ENCODE measurements around the gene ZNF518A. TPM values are rescaled to one million over a fixed set of nuclear protein-coding genes. Genes with fewer than 3 reads are reported as not detected.
A peak's percentile ranks its signal among the peaks of the same experiment; 100 is the strongest.

The ZNF518A gene
- total and polyA plus RNA-seq, 9 of the 15 experiments (the other 6 are each of a cell fraction or from before 2014, with no cell fraction given) = 6.3 to 30.0 (median 17.4) TPM

GRCh38 chr10:96089670-96090462 lies 40.2 kb upstream of the ZNF518A start (continued):
- TF ChIP-seq ZBTB11 (CRISPR knock-in tag; IDR thresholded peaks at IDR 0.05) (peak; percentile 81 to 98 (median 85); a peak in 5 of 6 replicates), C11orf30 (IDR thresholded peaks at IDR 0.05; ENCODE audit: low read depth) (peak; percentile 85), ASH1L (IDR thresholded peaks at IDR 0.05; ENCODE audit: borderline replicate concordance, low read depth, partially characterized antibody) (peak; percentile 63), POLR2G (IDR thresholded peaks at IDR 0.05; ENCODE audit: low read depth, low read length) (peak; percentile 86), ATF1 (CRISPR knock-in tag; IDR thresholded peaks at IDR 0.05) (no peak; the same call in 1 of the 2 replicates), ATF1 (tag; IDR thresholded peaks at IDR 0.05) (peak; percentile 97), MYBL2 (IDR thresholded peaks at IDR 0.05; ENCODE audit: low read depth) (peak; percentile 20; the same call in 1 of the 2 replicates), MYBL2 (CRISPR knock-in tag; IDR thresholded peaks at IDR 0.05; ENCODE audit: borderline replicate concordance) (no peak), SRF (CRISPR knock-in tag; IDR thresholded peaks at IDR 0.05) (no peak; a peak in 1 of 4 replicates), ATF6 (CRISPR knock-in tag; IDR thresholded peaks at IDR 0.05) (peak; percentile 78; the same call in 1 of the 2 replicates), UBTF (IDR thresholded peaks at IDR 0.05; ENCODE audit: borderline replicate concordance in 1 of 2, low read depth in 2 of 2, low read length in 2 of 2) (0 out of 4 replicates have a peak, but pooled peaks of 1 of the 2 experiments have one; percentile 78), GATAD2B (IDR thresholded peaks at IDR 0.05; ENCODE audit: borderline replicate concordance) (peak; percentile 54; the same call in 1 of the 2 replicates), E2F6 (IDR thresholded peaks at IDR 0.05; ENCODE audit: borderline replicate concordance in 1 of 2, extremely low read depth in 1 of 2, insufficient read depth in 1 of 2, insufficient read length in 1 of 2, low read depth in 1 of 2, low read length in 1 of 2, poor library complexity in 1 of 2, severe bottlenecking in 1 of 2) (peak; percentile 5 to 51), CHD1 (IDR thresholded peaks at IDR 0.05; ENCODE audit: low read length) (peak; percentile 83), FOXP1 (CRISPR knock-in tag; IDR thresholded peaks at IDR 0.05) (peak; percentile 82; the same call in 1 of the 2 replicates), ZNF57 (CRISPR knock-in tag; IDR thresholded peaks at IDR 0.05) (no peak)
